ENCODE results near the gene TNFSF15. TPM values are rescaled to one million over a fixed set of nuclear protein-coding genes. Genes with fewer than 3 reads are reported as not detected.

Gene TNFSF15
- total and polyA plus RNA-seq, 4 donors: 2.0 to 24.5 (median 4.2) TPM

- no peaks in the 10 kb centered on the region for H3K27me3 ChIP-seq (ENCODE audit: control insufficient read depth in 3 of 3, insufficient read depth in 3 of 3, low read length in 2 of 3)
- ATAC-seq (ENCODE audit: insufficient read depth, low FRiP score) (no peak), DNase-seq (no peak)
- no peaks in the 10 kb centered on the region for H3K36me3 ChIP-seq (ENCODE audit: control insufficient read depth in 4 of 4, insufficient read depth in 4 of 4, low read length in 4 of 4)
- no peak overlapping the region for H3K27ac ChIP-seq (ENCODE audit: low read depth in 1 of 2, low read length in 1 of 2)
- H3K4me1 ChIP-seq (ENCODE audit: control insufficient read depth in 5 of 5, insufficient read depth in 5 of 5, low read length in 5 of 5): peaks cover 0 to 14% (median 12%) of the 10 kb centered on the region in 5 donors
- H3K9me3 ChIP-seq (ENCODE audit: control insufficient read depth in 4 of 4, insufficient read depth in 3 of 4, low read length in 3 of 4): no peaks in the 10 kb centered on the region
- WGBS, 2 donors: 48 to 56% methylated on average over 2 of the region's 2 CpGs
- H3K4me3 ChIP-seq: no peak overlapping the region
- TF ChIP-seq CTCF (IDR thresholded peaks at IDR 0.05; ENCODE audit: control extremely low read depth, extremely low read depth): no peak
- no peak overlapping the region for H3K9ac ChIP-seq (ENCODE audit: insufficient read depth in 1 of 2, low read length in 2 of 2)
These were observed 45.0 kb upstream of the TNFSF15 start for GRCh38 chr9:114850871-114851270.

- 66 to 84% methylated on average over 2 of the region's 2 CpGs for WGBS, 2 donors
- Histone ChIP-seq H3K36me3 (ENCODE audit: control insufficient read depth in 4 of 4, insufficient read depth in 4 of 4, low read length in 4 of 4) (no peaks in the 10 kb centered on the region), H3K4me1 (ENCODE audit: control insufficient read depth in 5 of 5, insufficient read depth in 5 of 5, low read length in 5 of 5) (peaks cover 0 to 14% (median 12%) of the 10 kb centered on the region in 5 donors), H3K9me3 (ENCODE audit: control insufficient read depth in 4 of 4, insufficient read depth in 3 of 4, low read length in 3 of 4) (no peaks in the 10 kb centered on the region), H3K27ac (ENCODE audit: low read depth in 1 of 2, low read length in 1 of 2) (no peak overlapping the region), H3K27me3 (ENCODE audit: control insufficient read depth in 3 of 3, insufficient read depth in 3 of 3, low read length in 2 of 3) (no peaks in the 10 kb centered on the region), H3K4me3 (no peak overlapping the region), H3K9ac (ENCODE audit: insufficient read depth in 1 of 2, low read length in 2 of 2) (no peak overlapping the region)
- no peak for DNase-seq
- ATAC-seq (ENCODE audit: insufficient read depth, low FRiP score): no peak
- no peak for TF ChIP-seq CTCF (IDR thresholded peaks at IDR 0.05; ENCODE audit: control extremely low read depth, extremely low read depth)
These were observed 43.6 kb upstream of the TNFSF15 start for GRCh38 chr9:114849450-114849849.

- TF ChIP-seq CTCF (IDR thresholded peaks at IDR 0.05; ENCODE audit: control extremely low read depth, extremely low read depth): no peak
- H3K9ac ChIP-seq (ENCODE audit: insufficient read depth in 1 of 2, low read length in 2 of 2): no peak overlapping the region
- no peaks in the 10 kb centered on the region for H3K9me3 ChIP-seq (ENCODE audit: control insufficient read depth in 4 of 4, insufficient read depth in 3 of 4, low read length in 3 of 4)
- no peaks in the 10 kb centered on the region for H3K27me3 ChIP-seq (ENCODE audit: control insufficient read depth in 3 of 3, insufficient read depth in 3 of 3, low read length in 2 of 3)
- ATAC-seq (ENCODE audit: insufficient read depth, low FRiP score) (no peak), DNase-seq (no peak)
- no peak overlapping the region for H3K4me3 ChIP-seq
- H3K36me3 ChIP-seq (ENCODE audit: control insufficient read depth in 4 of 4, insufficient read depth in 4 of 4, low read length in 4 of 4): no peaks in the 10 kb centered on the region
- H3K27ac ChIP-seq (ENCODE audit: low read depth in 1 of 2, low read length in 1 of 2): no peak overlapping the region
- peaks cover 0 to 14% (median 12%) of the 10 kb centered on the region in 5 donors for H3K4me1 ChIP-seq (ENCODE audit: control insufficient read depth in 5 of 5, insufficient read depth in 5 of 5, low read length in 5 of 5)
- WGBS, 2 donors: 96 to 97% methylated on average over 4 of the region's 4 CpGs
These were observed 41.9 kb upstream of the TNFSF15 start for GRCh38 chr9:114847492-114848417.
